Measurements from ENCODE around the gene HMX3.

DNA sequence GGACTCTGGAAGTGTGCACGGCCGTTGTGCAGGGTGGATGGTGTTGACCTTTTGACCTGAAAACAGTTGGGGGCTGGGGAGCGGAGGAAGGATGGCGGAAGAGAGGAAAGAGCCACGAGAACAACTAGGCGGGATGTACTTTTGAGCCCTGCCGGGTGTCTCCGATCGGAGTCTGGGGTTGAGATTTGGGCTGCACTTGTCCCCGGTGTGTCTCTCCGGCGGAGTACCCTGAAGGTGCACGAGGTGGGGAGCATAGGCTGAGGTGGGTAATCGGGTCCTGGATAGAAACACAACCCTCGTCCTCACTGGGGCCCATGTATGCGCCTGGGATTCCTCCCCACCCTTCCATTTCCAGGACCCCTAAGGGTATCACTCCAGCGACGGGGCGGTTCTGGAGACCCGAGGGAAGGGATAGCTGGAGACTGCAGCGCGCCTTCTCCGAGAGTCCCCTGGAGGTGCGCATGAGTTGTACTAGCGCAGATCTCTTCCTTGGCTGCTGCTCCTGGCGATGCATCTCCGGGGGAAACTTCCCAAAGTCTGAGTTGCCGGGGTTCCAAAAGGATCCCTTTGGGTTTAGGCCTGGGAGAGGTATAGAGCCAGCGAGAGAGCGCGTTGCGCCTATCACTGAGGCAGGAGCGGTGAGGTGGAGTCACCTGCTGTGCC, 7.5 kb downstream of the HMX3 start:
- TF ChIP-seq, protein P1, sequence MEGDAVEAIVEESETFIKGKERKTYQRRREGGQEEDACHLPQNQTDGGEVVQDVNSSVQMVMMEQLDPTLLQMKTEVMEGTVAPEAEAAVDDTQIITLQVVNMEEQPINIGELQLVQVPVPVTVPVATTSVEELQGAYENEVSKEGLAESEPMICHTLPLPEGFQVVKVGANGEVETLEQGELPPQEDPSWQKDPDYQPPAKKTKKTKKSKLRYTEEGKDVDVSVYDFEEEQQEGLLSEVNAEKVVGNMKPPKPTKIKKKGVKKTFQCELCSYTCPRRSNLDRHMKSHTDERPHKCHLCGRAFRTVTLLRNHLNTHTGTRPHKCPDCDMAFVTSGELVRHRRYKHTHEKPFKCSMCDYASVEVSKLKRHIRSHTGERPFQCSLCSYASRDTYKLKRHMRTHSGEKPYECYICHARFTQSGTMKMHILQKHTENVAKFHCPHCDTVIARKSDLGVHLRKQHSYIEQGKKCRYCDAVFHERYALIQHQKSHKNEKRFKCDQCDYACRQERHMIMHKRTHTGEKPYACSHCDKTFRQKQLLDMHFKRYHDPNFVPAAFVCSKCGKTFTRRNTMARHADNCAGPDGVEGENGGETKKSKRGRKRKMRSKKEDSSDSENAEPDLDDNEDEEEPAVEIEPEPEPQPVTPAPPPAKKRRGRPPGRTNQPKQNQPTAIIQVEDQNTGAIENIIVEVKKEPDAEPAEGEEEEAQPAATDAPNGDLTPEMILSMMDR (IDR thresholded peaks at IDR 0.05; ENCODE audit: low read length), result no peak
- TF ChIP-seq EZH2phosphoT487 (IDR thresholded peaks at IDR 0.05; ENCODE audit: low read length), result no peak
- TF ChIP-seq EZH2 (optimal IDR thresholded peaks at IDR 0.05; ENCODE audit: low read depth, low read length), result no peak

Data from MM.1S (cell line).